GM21360 (cell line): Measurements from ENCODE around the gene SAMD3.
"Not testable (repeated sequence)": the region's sequence is repeated elsewhere in the genome, so short reads cannot be mapped to it uniquely, and the experiment has no call there.

Experiments
- ATAC-seq: cut with Tn5 transposase; IDR thresholded peaks from one replicate; pipeline ENCODE4 v1.9.1; 2021; ENCODE audit warnings: mild to moderate bottlenecking, moderate library complexity; ENCODE audit not compliant: unreplicated experiment

Gene SAMD3

DNA sequence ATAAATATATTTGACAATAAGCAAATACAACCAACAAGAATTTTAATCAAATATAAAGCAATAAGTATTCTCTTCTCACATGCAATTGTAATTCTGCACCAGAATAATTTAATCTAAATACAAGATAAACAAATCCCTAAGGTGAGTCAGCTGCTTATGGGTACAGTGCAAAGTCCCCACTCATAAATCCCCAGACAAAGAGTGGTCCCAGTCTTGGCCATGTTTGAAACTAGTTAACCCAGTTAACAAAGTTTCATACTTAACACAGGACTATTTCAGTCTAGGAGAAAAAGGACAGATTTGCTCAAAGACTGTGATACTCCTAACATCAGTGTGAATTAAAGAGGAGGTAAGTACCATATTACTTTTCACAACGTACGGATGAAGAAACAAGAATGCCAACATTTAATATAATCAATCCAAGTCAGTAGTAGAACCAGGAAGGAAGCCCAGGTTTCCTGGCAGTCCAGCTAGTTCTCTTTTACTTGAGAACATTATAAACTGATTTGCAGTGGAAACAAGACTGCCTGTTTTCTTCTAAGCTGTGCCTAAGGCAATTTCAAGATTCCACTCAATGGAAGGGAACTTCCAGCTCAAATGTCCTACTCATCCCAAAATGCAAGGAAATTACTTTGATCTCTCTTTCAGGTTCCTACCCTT, 10.4 kb downstream of the SAMD3 start:
- ATAC-seq, result no peak

DNA sequence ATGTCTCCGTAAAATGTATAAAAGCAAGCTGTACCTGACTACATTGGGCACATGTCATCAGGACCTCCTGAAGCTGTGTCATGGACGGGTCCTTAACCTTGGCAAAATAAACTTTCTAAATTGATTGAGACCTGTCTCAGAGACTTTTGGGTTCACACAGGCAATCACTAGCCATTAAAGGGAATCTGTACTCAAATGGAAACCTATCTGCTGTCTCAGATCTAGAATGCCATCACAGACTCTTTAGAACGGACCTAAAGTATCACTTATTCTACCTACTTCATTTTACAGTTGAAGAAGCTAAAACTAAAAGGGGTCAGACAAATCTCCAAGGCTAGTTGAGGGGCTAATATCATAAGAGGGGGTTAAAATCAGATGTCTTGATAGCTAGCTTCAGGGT, 11.1 kb downstream of the SAMD3 start:
- ATAC-seq, result no peak

DNA sequence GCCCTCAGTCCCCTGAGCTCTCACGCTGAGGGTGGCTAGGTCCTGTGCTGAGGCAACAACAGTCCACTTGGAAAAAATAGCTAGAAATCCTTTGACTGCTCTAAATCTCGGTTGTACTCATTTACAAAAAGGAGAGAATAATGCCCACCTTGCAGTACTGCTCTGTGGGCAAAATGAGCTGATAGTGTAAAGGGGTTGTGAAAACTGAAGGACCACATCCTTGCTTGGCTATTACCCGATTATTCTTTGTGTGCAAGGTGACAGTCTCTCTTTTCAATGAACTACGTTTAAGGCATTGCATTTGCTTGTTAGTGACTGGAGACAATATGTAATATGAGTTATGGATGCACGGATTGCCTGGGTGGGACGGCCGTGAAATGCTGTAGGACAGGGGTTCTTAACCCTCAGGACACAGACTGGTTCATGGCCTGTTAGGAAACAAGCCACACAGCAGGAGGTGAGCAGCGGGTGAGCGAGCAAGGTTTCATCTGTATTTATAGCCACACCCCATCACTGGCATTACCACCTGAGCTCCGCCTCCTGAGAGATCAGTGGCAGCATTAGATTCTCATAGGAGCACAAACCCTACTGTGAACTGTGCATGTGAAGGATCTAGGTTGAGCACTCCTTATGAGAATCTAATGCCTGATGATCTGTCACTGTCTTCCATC, 14.6 kb downstream of the SAMD3 start:
- ATAC-seq, result no peak

DNA sequence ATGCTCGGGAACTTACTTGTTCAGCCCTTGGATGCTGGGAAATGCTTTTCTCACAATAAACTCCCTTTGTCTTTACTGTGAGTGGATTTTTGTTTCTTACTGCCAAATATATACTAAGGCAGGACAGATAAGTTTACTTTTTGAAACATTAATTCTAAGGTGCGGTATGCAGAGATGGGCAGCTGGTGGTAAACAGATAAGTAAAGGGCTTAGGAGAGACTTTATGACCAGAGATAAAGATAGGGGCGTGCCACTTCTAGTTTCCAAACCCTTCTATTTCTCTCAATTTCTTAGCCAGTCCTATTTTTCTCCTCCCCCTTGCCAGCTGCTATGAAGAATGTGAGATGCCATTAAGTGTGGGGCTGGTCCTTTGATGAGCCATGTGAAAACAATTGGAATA, 16.3 kb downstream of the SAMD3 start:
- no peak for ATAC-seq

DNA sequence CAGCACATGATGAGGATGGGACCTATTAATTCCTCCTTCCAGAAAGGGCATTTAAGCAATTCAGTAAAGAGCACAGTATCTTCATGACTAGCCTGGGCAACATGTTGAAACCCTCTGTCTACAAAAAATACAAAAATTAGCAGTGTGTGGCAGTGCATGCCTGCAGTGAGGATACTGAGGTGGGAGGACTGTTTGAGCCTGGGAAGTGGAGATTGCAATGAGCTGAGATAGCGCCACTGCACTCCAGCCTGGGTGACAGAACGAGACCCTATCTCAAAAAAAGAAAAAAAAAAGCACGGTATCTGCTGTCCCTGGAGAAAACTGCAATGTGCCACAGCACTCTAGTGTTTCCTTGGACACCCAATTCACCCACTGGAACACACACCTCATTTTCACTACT, 18.4 kb downstream of the SAMD3 start:
- no peak for ATAC-seq

DNA sequence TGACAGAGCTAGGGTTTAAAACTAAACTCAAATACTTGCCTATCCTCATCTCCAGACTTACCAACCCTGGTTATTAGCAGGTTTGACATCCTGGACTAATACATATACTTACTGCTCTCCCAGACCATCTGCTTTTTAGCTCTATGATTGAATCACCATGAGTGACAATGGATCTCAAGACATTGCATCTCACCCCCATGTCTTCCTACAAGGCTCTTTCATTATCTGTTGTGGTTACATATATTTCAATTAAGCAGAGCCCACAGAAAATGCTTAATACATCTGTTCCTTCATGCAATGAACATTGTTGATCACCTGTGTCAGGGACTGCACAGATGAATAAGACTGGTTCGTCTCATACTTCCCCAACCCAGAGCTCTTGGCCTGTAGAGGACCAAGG, 19.4 kb downstream of the SAMD3 start:
- no peak for ATAC-seq

DNA sequence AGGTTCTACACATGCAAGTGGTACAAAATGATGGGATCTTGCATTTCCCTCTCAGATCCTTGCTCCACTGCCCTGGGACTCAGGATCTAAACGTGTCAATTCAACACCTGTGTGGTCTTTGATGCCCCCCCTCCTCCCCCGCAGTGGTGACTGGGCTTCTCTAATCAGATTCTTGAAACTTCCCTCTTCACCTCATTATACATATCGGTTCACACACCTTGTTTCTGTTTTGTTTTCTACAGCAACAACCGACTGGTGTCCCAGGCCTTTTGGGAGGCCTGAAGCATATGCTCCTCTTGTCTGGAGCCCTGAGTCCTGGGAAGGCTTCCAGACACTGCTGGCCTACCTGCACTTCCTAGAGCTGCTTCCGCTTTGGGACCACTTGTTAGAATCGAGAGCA, 20.0 kb downstream of the SAMD3 start:
- ATAC-seq, result no peak

DNA sequence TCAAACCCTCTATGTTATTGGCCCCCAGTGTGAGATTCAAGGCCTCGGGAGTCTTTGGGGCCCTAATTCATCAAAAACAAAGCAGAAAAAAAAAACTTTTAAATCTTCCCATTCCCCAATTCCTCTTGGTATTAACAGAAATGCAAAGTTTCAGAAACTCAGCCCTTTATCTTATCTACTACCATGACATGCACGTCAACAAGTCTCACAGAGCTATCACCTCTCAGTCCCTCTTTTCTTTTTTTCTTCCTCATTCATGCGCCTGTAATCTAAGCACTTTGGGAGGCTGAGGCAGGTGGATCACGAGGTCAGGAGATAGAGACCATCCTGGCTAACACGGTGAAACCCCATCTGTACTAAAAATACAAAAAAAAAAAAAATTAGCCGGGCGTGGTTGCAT, 22.7 kb downstream of the SAMD3 start:
- no peak for ATAC-seq

DNA sequence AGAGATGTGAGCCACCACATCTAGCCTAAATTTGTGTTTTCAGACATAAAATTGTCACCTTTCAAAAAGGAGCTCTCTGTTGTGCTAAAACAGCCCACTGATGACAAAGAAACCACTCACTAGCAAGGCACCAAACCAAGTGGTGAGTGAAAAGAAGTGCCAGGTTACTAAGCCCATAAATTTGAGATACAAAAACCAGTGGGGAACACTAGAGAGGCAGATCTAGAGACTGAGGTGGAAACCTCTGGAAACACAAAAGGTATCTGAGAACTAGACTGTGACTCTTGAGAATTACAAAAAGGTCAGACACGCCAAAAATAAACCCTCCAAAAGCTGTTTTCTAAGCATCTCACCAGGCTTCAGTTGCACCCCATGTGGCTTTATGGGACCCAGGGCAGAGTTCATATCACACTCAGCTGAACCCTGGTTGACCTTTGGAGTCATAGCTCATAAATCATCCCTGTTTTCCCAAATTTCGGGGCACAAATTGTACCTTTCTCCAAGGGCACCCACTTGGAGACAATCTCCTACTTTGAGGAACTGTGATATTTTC, 24.2 kb downstream of the SAMD3 start:
- no peak for ATAC-seq

DNA sequence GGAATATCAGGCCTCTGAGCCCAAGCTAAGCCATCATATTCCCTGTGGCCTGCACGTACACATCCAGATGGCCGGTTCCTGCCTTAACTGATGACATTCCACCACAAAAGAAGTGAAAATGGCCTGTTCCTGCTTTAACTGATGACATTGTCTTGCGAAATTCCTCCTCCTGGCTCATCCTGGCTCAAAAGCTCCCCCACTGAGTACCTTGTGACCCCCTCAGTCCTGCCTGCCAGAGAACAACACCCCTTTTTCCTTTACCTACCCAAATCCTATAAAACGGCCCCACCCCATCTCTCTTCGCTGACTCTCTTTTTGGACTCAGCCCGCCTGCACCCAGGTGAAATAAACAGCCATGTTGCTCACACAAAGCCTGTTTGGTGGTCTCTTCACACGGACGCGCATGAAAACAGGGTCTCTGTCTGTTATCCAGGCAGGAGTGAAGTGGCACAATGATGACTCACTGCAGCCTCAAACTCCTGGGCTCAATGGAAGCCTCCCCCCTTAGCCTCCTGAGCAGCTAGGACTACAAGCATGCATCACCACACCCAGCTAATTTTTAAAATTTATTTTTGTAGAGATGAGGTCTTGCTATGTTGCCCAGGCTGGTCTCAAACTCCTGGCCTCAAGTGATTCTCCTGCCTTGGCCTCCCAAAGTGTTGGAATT, 24.8 kb downstream of the SAMD3 start:
- ATAC-seq, result not testable (repeated sequence)

DNA sequence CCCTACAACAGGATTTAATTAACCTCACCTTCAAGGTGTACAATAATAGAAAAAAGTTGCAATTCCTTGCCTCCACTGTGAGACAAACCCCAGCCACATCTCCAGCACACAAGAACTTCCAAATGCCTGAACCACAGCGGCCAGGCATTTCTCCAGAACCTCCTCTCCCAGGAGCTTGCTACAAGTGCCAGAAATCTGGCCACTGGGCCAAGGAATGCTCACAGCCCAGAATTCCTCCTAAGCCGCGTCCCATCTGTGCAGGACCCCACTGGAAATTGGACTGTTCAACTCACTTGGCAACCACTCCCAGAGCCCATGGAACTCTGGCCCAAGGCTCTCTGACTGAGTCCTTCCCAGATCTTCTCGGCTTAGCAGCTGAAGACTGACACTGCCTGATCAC, 28.3 kb downstream of the SAMD3 start:
- ATAC-seq, result not testable (repeated sequence)

DNA sequence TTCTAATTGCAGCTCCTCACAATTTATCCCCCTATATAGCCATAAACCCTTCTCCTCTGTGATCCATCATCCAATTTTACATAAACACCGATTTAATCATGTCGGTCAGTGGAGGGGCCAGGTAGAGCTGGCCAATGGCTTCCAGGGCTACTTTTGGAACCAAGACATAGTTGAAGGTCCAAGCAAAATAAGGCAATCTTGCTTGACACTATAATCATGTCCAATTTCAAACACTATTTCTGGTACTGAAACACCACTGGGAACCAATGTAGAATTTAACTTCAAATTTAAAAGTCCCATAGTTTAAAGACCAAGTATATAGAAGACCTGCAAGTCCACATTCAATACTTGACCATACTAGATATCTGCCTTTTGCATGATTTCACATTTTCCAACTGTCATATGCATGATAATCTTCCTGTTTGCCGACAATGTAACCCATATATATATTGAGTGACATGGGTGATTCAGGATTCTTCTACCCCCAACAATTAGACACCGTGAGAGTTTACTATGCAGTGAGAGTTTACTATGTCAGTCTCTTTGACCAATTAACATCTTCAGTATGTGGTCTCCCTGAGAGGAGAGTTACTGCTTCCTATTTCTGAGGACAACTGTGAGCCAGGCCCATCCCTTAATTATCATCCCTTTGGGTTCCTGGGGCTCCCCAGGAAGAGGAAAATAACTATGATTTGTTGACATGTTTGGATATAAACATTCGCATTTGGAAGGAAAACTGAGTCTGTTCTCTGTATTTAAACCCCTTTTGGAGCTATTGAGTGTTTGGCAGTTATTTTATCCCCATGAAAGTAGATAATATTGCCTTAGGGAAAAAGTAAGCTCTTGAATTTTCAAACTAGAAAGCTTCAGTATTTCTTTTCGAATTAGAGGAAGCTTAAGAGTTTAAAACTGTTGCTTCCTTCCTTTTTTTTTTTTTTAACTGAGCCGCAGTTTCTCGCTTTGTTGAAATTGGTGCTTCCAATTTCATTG, 31.8 kb downstream of the SAMD3 start:
- no peak for ATAC-seq

DNA sequence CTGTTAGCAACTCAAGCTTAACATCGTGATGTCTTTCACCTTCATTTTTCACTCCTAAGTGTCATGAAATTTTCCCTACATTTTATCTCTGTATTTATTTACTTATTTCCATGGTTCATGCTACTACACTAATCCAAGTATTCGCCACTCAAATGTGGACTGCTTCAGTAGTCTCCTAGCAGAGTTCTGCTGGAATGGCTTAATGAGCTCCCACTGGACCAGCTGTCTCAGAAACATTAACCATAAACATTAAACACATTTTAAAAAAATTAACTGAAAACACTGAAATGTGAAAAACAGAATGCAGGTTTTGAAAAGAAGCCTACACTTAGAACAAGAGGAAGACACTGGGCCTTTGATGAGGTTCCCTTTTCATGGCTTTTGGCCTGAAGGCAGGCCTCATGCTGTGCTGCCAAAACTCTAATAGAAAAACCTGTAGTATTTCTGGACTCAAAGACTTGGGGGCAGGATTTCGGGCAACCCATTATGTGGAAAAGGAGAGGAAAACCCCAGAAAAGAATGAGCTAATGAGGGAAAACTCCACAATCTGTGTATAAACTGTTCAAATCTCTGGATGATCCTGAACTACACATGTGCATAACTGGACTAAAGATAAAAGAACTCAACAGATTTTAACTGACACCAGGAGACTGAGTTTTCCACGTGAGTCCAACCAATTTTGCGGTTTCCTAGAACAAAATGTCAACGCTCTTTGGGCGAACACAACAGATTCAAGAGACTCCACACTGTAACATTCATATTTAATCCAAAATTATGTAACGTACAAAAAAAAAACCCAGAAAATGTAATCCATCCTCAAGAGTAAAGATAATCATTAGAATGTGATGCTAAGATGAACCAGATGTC, 33.0 kb downstream of the SAMD3 start:
- ATAC-seq, result no peak

DNA sequence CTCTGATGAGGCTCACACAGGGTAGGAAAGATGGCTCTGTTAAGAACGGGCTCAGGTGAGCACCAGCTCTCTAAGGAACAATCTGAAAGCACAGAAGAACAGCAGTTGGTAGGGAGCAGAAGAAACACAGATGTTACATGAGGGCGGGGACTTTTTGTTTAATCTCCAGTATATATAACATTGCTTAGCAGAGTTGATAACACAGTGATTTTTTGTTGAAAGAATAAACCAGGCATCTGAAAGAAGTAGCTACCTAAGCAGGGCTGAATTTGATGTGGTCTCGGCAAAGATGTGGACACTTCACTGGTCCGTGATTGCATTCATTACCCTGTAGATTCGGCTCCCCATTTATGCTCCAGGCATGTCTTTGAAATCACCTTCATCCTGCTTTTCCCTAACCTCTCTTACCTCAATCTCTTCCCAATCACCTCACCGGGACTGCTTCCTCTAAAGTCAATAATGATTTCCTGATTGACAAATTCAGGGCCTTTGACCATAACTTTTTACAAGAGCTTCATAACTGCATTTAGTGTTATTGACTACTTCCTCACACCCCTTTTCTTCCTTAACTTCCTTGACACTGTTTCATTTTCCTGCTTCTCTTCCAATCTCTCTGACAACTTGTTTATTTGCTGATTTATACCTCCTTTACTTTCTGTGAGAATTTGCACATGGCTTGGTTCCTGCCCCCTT, 34.4 kb downstream of the SAMD3 start:
- ATAC-seq, result no peak

DNA sequence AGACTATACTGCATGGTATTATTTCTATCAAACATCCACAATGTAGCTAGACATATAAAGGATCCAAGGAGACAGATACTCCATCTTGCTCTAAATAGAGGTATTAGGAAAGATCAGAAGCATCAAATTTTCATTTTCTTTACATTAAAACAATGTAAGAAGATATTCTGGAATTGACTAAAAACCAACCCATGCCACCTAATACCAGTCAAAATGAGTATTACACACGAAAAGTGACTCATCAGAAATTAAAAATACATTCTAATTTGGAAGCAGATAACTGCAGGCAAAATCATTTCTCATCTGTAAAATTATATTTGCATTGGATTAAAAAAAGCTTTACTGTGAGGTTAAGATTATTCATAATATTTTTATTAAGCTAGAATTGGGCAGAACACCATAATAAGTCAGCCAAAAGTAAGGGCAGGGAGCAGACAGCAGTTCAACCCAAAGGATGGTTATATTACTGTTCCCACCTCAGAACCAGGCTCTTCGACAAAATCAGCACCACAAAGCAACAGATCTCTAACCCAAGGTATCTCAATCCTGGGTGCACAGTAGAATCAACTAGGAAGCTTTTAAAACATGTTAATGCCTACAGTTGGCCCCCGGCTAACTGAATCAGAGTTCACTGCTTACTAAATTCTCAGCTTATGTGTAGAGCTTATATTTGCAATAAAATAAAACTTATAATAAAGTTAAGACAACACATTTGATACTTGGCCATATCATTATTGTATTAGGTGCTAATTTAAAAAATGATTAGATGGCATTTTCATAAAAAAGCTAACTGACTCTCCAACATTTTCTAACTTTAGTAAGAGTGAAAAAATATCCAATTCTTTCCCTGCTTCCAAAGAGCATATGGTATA, 35.2 kb downstream of the SAMD3 start:
- ATAC-seq, result no peak

DNA sequence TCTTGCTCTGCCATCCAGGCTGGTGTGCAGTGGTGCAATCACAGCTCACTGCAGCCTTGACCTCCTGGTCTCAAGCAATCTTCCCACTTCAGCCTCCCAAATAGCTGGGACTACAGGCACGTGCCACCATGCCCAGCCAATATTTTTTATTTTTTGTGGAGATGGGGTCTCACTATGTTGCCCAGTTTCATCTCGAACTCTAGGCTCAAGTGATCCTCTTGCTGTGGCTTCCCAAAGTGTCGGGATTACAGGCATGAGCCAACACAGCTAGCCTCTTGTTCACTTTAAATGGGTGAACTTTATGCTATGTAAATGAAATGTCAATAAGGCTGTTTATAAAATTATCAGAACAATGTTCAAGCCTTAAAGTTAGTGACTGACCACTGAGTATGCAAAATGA, 37.1 kb downstream of the SAMD3 start:
- no peak for ATAC-seq

DNA sequence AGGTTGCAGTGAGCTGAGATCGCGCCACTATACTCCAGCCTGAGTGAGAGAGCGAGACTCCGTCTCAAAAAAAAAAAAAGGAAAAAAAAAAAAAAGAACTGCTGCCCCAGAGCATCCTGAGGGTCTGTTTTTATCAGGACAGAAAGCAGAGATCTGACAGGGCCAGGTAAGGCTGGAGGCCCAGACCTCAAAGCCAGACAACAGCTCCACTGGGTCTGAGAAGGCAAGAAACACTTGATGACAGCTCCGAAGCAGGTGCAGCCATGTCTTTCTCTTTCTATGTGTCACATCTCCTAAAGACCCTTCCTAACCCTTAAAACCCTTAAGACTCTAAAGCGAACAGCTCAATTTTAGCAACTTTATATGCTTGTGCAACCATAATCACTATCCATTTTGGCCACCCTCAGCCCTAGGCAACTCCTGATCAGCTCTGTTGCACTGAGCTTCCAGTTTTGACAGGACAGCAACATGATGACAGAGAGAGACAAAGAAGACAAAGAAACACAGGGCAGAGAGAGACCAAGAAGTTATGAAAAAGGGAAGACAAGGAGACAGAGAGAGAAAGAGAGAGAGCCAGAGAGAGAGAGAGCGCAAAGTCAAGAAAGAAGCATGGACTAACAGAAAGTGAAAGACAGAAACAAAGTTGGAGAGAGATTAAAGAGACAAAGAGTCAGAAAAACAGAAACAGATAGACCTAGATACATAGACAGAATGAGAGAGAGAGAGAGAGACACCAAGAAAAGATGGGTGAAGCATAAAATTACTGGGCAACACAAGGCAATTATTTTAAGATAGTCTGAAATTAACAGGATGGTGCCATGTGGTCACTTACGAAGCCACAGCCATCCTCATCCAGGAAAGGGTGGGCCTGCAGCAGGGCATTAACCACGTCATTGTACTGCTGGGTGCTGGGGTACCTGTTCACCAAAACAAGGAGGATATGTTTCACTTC, 39.2 kb downstream of the SAMD3 start:
- ATAC-seq, result no peak
